Activated naive CD4-positive, alpha-beta T cell treated with Interleukin-2 at 50 U/mL for 16 hours (primary cell): ENCODE measurements around the gene PSD.

Experiments
- DNase-seq: peaks from one replicate; pipeline ENCODE4 v3.0.0-alpha.2; 2020

PSD gene

GRCh38 chr10:102402512-102402896 lies 16.1 kb downstream of the PSD start:
- no peak for DNase-seq

GRCh38 chr10:102401735-102402511 lies 16.7 kb downstream of the PSD start:
- DNase-seq, result no peak

GRCh38 chr10:102401342-102401654 lies 17.3 kb downstream of the PSD start:
- DNase-seq, result no peak

- DNase-seq, result no peak
These were observed 17.8 kb downstream of the PSD start for GRCh38 chr10:102400598-102401341.

- DNase-seq, result no peak
These were observed 18.5 kb downstream of the PSD start for GRCh38 chr10:102400076-102400475.

- DNase-seq, result peak; percentile 88
These were observed 19.2 kb downstream of the PSD start for GRCh38 chr10:102399217-102400021.

- DNase-seq, result no peak
These were observed 20.2 kb downstream of the PSD start for GRCh38 chr10:102398172-102399020.

- no peak for DNase-seq
These were observed 21.1 kb downstream of the PSD start for GRCh38 chr10:102397222-102398171.

- no peak for DNase-seq
These were observed 21.8 kb downstream of the PSD start for GRCh38 chr10:102396730-102397151.

- DNase-seq, result no peak
These were observed 22.3 kb downstream of the PSD start for GRCh38 chr10:102396317-102396650.

- DNase-seq, result peak; percentile 92
These were observed 22.9 kb downstream of the PSD start, which contains the start of gene NFKB2 for GRCh38 chr10:102395400-102396316. Gene NFKB2, plus strand, starts transcription at chr10:102395705. Its CDS starts 255 bp downstream, at chr10:102395960.

- DNase-seq, result peak; percentile 65
These were observed 23.7 kb downstream of the PSD start for GRCh38 chr10:102394801-102395399.

GRCh38 chr10:102394079-102394800 lies 24.3 kb downstream of the PSD start:
- peak; percentile 98 for DNase-seq

GRCh38 chr10:102393411-102394078 lies 25.0 kb downstream of the PSD start:
- no peak for DNase-seq

- DNase-seq, result no peak
These were observed 26.3 kb downstream of the PSD start for GRCh38 chr10:102392306-102392705.

GRCh38 chr10:102389894-102390293 lies 28.7 kb downstream of the PSD start:
- no peak for DNase-seq

GRCh38 chr10:102384606-102385429 lies 33.8 kb downstream of the PSD start:
- DNase-seq, result no peak

GRCh38 chr10:102384053-102384452 lies 34.5 kb downstream of the PSD start:
- DNase-seq, result no peak
